ENCODE data around the gene KCNG2. TPM values are rescaled to one million over a fixed set of nuclear protein-coding genes. Genes with fewer than 3 reads are reported as not detected.

The KCNG2 gene
- polyA plus RNA-seq, 1 experiment = 0.38 TPM

- ChIA-PET CTCF (no interaction called here), POLR2A (no interaction called here)
- TF ChIP-seq CTCF (IDR thresholded peaks at IDR 0.05; ENCODE audit: low read depth, low read length) = no peak
- H3K4me3 ChIP-seq (ENCODE audit: low read depth, low read length) = no peak overlapping the region
- no peak overlapping the region for H3K27ac ChIP-seq (ENCODE audit: low read depth, low read length)
- peaks cover 31% of the 10 kb centered on the region for H3K9me3 ChIP-seq (ENCODE audit: control insufficient read depth, insufficient read depth, low read length)
- no peak for DNase-seq (ENCODE audit: low read depth, low spot score)
- H3K27me3 ChIP-seq (ENCODE audit: control insufficient read depth, insufficient read depth, low read length) = no peaks in the 10 kb centered on the region
Measured at GRCh38 chr18:79938196-79938595, 140.5 kb downstream of the KCNG2 start.

DNA sequence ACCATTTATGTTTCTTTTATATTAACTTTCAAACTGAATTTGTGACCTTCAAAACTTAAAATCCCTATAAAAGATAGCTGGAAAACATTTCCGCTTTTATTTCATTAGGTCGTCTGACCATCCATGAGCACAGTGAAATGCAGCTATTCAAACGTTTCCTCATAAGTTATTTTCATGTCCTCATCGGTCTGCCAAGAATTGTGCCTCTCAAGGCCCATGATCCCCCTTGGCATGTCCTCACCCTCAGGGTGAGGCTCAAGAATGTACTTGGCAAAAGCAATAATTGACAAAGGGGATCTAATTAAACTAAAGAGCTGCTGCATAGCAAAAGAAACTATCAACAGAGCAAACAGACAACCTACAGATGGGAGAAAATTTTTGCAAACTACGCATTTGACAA, 141.4 kb downstream of the KCNG2 start:
- CTCF ChIA-PET = no interaction called here
- POLR2A ChIA-PET = no interaction called here
- no peak for DNase-seq (ENCODE audit: low read depth, low spot score)
- no peaks in the 10 kb centered on the region for H3K27me3 ChIP-seq (ENCODE audit: control insufficient read depth, insufficient read depth, low read length)
- no peak for TF ChIP-seq CTCF (IDR thresholded peaks at IDR 0.05; ENCODE audit: low read depth, low read length)
- H3K4me3 ChIP-seq (ENCODE audit: low read depth, low read length) = no peak overlapping the region
- no peak overlapping the region for H3K27ac ChIP-seq (ENCODE audit: low read depth, low read length)
- peaks cover 27% of the 10 kb centered on the region for H3K9me3 ChIP-seq (ENCODE audit: control insufficient read depth, insufficient read depth, low read length)

- POLR2A ChIA-PET = no interaction called here
- no peak overlapping the region for H3K4me3 ChIP-seq (ENCODE audit: low read depth, low read length)
- peaks cover 24% of the 10 kb centered on the region for H3K9me3 ChIP-seq (ENCODE audit: control insufficient read depth, insufficient read depth, low read length)
- H3K27me3 ChIP-seq (ENCODE audit: control insufficient read depth, insufficient read depth, low read length) = no peaks in the 10 kb centered on the region
- CTCF ChIA-PET = no interaction called here
- no peak for DNase-seq (ENCODE audit: low read depth, low spot score)
- TF ChIP-seq CTCF (IDR thresholded peaks at IDR 0.05; ENCODE audit: low read depth, low read length) = no peak
- no peak overlapping the region for H3K27ac ChIP-seq (ENCODE audit: low read depth, low read length)
Measured at GRCh38 chr18:79940126-79940813, 142.5 kb downstream of the KCNG2 start.

DNA sequence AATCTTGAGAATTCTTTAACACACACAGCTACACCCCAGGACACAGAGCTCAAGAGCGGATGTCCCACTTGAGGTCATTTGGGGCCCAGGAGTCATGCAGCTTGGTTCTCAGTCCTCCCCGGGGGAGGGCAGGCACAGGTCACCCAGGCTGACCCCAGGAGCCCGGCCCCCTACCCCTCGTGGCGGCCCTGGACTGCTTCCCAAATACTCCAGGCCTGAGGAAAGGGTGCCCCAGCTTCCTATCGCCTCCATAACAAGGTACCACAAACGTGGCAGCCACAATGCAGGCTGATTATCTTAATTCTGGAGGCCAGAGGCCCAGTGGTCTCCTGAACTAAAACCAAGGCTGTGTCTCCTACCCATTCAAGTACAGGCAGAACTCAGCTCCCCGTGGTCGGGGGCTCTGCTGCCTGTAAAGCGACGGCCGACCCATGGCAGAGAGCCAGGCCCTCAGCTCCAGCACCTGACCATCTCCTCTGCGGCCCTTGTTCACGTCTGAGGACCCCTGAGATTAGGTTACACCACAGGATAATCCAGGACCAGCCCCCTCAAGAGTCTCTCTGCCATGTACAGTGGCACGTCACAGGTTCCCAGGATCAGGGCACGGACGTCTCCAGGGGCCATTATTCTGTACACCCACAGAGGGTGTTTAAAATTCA, 143.2 kb downstream of the KCNG2 start:
- ChIA-PET POLR2A (no interaction called here), CTCF (no interaction called here)
- no peak overlapping the region for H3K27ac ChIP-seq (ENCODE audit: low read depth, low read length)
- H3K9me3 ChIP-seq (ENCODE audit: control insufficient read depth, insufficient read depth, low read length) = peaks cover 17% of the 10 kb centered on the region
- no peak for DNase-seq (ENCODE audit: low read depth, low spot score)
- no peak overlapping the region for H3K4me3 ChIP-seq (ENCODE audit: low read depth, low read length)
- no peaks in the 10 kb centered on the region for H3K27me3 ChIP-seq (ENCODE audit: control insufficient read depth, insufficient read depth, low read length)
- TF ChIP-seq CTCF (IDR thresholded peaks at IDR 0.05; ENCODE audit: low read depth, low read length) = no peak

- Histone ChIP-seq H3K9me3 (ENCODE audit: control insufficient read depth, insufficient read depth, low read length) (peaks cover 15% of the 10 kb centered on the region), H3K27me3 (ENCODE audit: control insufficient read depth, insufficient read depth, low read length) (no peaks in the 10 kb centered on the region), H3K4me3 (ENCODE audit: low read depth, low read length) (no peak overlapping the region), H3K27ac (ENCODE audit: low read depth, low read length) (no peak overlapping the region)
- ChIA-PET POLR2A (no interaction called here), CTCF (no interaction called here)
- no peak for DNase-seq (ENCODE audit: low read depth, low spot score)
- no peak for TF ChIP-seq CTCF (IDR thresholded peaks at IDR 0.05; ENCODE audit: low read depth, low read length)
Measured at GRCh38 chr18:79941473-79942119, 143.9 kb downstream of the KCNG2 start.

Measured in AG04450 (cell line).